Gastroesophageal sphincter (tissue), 4 donors: ENCODE data around the gene DUSP12. TPM values are rescaled to one million over a fixed set of nuclear protein-coding genes. Genes with fewer than 3 reads are reported as not detected.

Source experiments
- ATAC-seq: fragments of 150-250 bp; one replicate; pipeline ENCODE4 v1.9.1; 2016; ENCODE audit warnings: mild to moderate bottlenecking, moderate library complexity
- H3K27ac ChIP-seq, 4 donors: fragments of 200-600 bp; sonication (generic) in 3 of 4; 1 replicate in 3 of 4; 2 replicates in 1 of 4; pipeline ENCODE4 v1.5.1; 2016 to 2019
- H3K27me3 ChIP-seq: fragments of 200-600 bp; sonication (generic); one replicate; pipeline ENCODE4 v1.5.1; 2019
- H3K36me3 ChIP-seq, 2 donors: fragments of 200-600 bp; sonication (generic); one replicate each; pipeline ENCODE4 v1.5.1; 2019; ENCODE audit warnings: control low read depth in 1 of 2
- H3K4me1 ChIP-seq, 3 donors: fragments of 200-600 bp; sonication (generic); 1 replicate in 2 of 3; 2 replicates in 1 of 3; pipeline ENCODE4 v1.5.1; 2016 to 2019; ENCODE audit warnings: control low read depth in 2 of 3
- H3K4me3 ChIP-seq, 2 donors: fragments of 200-600 bp; sonication (generic); one replicate each; pipeline ENCODE4 v1.5.1; 2019; ENCODE audit warnings: mild to moderate bottlenecking in 1 of 2, moderate library complexity in 1 of 2
- H3K9me3 ChIP-seq, 3 donors: fragments of 200-600 bp; sonication (generic); one replicate each; pipeline ENCODE4 v1.5.1; 2017 to 2019; ENCODE audit warnings: control low read depth in 2 of 3
- CTCF ChIP-seq, 4 experiments: fragments of 200-600 bp in 2 of 4; fragments of 450-650 bp in 2 of 4; sonication (generic) in 1 of 4; IDR thresholded peaks; one replicate each; pipeline ENCODE4 v1.5.1; 2017 to 2019; ENCODE audit warnings: antibody characterized with exemption in 4 of 4, mild to moderate bottlenecking in 2 of 4, moderate library complexity in 2 of 4
- EP300 ChIP-seq: sonication (generic); formaldehyde crosslinking; IDR thresholded peaks from one replicate; pipeline ENCODE4 v1.6.1; 2017; ENCODE audit warnings: antibody characterized with exemption, mild to moderate bottlenecking
- POLR2A ChIP-seq, 2 donors: fragments of 450-650 bp; IDR thresholded peaks; one replicate each; pipeline ENCODE4 v1.6.1; 2017; ENCODE audit warnings: antibody characterized with exemption in 2 of 2, mild to moderate bottlenecking in 2 of 2, moderate library complexity in 1 of 2
- POLR2AphosphoS5 ChIP-seq: sonication (generic); formaldehyde crosslinking; IDR thresholded peaks from one replicate; pipeline ENCODE4 v1.6.1; 2017; ENCODE audit warnings: antibody characterized with exemption
- WGBS, 2 donors: methylation state at CpG; one replicate each; pipeline ENCODE4 v1.1.5; 2018; ENCODE audit warnings: low coverage in 1 of 2; 5-methylcytosine and 5-hydroxymethylcytosine counted together
- total RNA-seq, 4 donors: library from RNA; depleted of rRNA; stranded (reverse); fragments of >200 nt; gene quantifications; one replicate each; pipeline ENCODE4 v1.1.0, GENCODE V29; 2016

Gene DUSP12
- total RNA-seq, 4 donors from 2014 or later = 16.8 to 31.8 (median 24.7) TPM

DNA sequence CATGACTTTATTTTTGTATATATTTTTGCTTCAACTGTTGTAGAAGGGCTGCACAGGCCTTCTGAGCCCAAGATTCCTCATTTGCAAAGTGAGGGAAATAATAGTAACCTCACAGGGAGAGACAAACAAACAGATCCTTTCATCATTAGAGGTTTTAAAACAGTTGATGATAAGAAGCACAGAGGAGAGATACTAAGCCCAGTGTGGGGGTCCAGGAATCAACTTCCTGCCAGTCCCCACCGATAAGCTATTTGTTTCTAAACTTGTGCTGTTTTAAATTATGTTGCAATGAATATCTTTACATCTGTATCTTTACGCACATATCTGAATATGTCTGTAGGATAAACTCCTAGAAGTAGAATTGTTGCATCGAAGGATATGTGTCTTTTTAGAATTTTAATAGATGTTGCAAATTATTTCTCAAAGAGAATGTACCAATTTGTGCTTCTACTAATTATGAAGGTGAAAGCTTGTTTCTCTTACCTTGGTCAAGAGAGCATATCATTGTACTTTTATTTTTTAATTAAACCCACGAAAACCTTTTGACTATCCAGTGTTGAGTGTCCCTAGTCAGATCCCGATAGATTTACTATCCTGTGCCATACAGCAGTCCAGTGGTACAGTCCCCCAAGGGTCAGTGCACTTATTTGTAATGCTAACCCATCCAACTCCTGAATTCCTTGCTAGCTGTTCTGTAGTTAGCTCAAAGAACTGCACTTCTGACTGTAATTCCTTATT lies 17.4 kb upstream of the DUSP12 start:
- Histone ChIP-seq H3K4me1 (peaks cover 0 to 7% (median 0%) of the 10 kb centered on the region in 3 donors), H3K27ac (no peak overlapping the region), H3K36me3 (no peaks in the 10 kb centered on the region), H3K27me3 (peaks cover 3% of the 10 kb centered on the region), H3K9me3 (no peaks in the 10 kb centered on the region), H3K4me3 (no peak overlapping the region)
- WGBS, 2 donors = 73 to 81% methylated on average over 5 of the region's 5 CpGs
- ATAC-seq = no peak
- TF ChIP-seq EP300 = no peak
- TF ChIP-seq CTCF (IDR thresholded peaks at IDR 0.05) = no peak
- TF ChIP-seq POLR2A (IDR thresholded peaks at IDR 0.05) = no peak
- no peak for TF ChIP-seq POLR2AphosphoS5

- Histone ChIP-seq H3K36me3 (no peaks in the 10 kb centered on the region), H3K4me3 (no peak overlapping the region), H3K27ac (no peak overlapping the region), H3K9me3 (no peaks in the 10 kb centered on the region), H3K4me1 (no peaks in the 10 kb centered on the region), H3K27me3 (peaks cover 11% of the 10 kb centered on the region)
- no peak for TF ChIP-seq EP300
- no peak for TF ChIP-seq CTCF (IDR thresholded peaks at IDR 0.05)
- TF ChIP-seq POLR2AphosphoS5 = no peak
- no peak for TF ChIP-seq POLR2A (IDR thresholded peaks at IDR 0.05)
- no peak for ATAC-seq
- WGBS, 2 donors = 32 to 83% methylated on average over 1 of the region's 1 CpG
Measured at GRCh38 chr1:161733526-161733925, 16.1 kb upstream of the DUSP12 start.

DNA sequence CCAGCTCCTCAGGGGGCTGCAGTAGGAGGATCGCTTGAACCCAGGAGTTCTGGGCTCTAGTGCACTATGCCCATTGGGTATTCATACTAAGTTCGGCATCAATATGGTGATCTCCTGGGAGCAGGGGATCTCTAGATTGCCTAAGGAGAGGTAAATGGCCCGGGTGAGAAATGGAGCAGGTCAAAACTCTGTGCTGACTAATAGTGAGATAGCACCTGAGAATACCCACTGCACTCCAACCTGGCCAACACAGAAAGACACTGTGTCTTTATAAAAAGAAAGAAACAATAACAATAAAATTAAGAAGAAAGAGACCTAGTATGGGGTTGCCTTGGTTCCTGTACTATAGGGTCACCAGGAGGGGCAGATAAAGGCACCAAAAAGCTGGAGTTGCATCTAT lies 13.7 kb upstream of the DUSP12 start:
- ATAC-seq = no peak
- 93 to 100% methylated on average over 1 to 3 of the region's 3 CpGs for WGBS, 2 donors
- Histone ChIP-seq H3K36me3 (no peaks in the 10 kb centered on the region), H3K27ac (no peak overlapping the region), H3K4me1 (no peaks in the 10 kb centered on the region), H3K27me3 (peaks cover 27% of the 10 kb centered on the region), H3K4me3 (no peak overlapping the region), H3K9me3 (no peaks in the 10 kb centered on the region)
- TF ChIP-seq POLR2A (IDR thresholded peaks at IDR 0.05) = no peak
- TF ChIP-seq EP300 = no peak
- TF ChIP-seq POLR2AphosphoS5 = no peak
- TF ChIP-seq CTCF (IDR thresholded peaks at IDR 0.05) = no peak

- peaks cover 0 to 6% (median 0%) of the 10 kb centered on the region in 3 donors for H3K4me1 ChIP-seq
- TF ChIP-seq POLR2AphosphoS5 (no peak), POLR2A (IDR thresholded peaks at IDR 0.05) (no peak), CTCF (IDR thresholded peaks at IDR 0.05) (no peak), EP300 (no peak)
- H3K9me3 ChIP-seq = no peaks in the 10 kb centered on the region
- peaks cover 27% of the 10 kb centered on the region for H3K27me3 ChIP-seq
- no peak overlapping the region for H3K4me3 ChIP-seq
- ATAC-seq = no peak
- WGBS, 2 donors = 57 to 80% methylated on average over 2 to 4 of the region's 4 CpGs
- H3K36me3 ChIP-seq = no peaks in the 10 kb centered on the region
- H3K27ac ChIP-seq = no peak overlapping the region
Measured at GRCh38 chr1:161736335-161736969, 13.1 kb upstream of the DUSP12 start.

DNA sequence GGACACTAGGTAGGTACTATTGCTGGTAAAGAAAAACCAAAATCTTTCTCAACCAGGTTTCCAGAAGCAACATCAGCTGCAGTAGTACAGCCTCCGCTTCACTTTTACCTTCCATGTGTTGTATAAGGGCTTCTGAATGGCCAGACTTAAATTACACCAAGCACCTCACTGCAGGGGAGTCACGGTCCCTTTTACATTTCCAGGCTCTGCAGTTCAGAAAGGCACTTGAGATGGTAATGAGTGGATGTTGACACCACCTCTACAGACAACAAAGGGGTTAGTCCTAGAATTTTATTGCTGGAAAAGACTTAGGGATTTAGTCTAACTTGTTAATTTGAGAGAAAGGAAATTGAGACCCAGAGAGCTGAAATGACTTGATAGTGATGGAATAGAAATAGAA lies 12.0 kb upstream of the DUSP12 start:
- WGBS, 2 donors = 20 to 43% methylated on average over 1 to 2 of the region's 2 CpGs
- H3K4me3 ChIP-seq = no peak overlapping the region
- no peak overlapping the region for H3K27ac ChIP-seq
- H3K4me1 ChIP-seq = peaks cover 0 to 7% (median 0%) of the 10 kb centered on the region in 3 donors
- H3K9me3 ChIP-seq = no peaks in the 10 kb centered on the region
- H3K36me3 ChIP-seq = no peaks in the 10 kb centered on the region
- TF ChIP-seq CTCF (IDR thresholded peaks at IDR 0.05) = no peak
- TF ChIP-seq POLR2A (IDR thresholded peaks at IDR 0.05) = no peak
- TF ChIP-seq POLR2AphosphoS5 = no peak
- TF ChIP-seq EP300 = no peak
- ATAC-seq = no peak
- H3K27me3 ChIP-seq = peaks cover 27% of the 10 kb centered on the region
